AG09309 (cell line): ENCODE data around the gene CCNG2.

Experiments
- DNase-seq: peaks from one replicate; pipeline ENCODE4 v3.0.0-alpha.2; 2010; ENCODE audit warnings: low read depth
- H3K4me3 ChIP-seq: 2 replicates; pipeline ENCODE4 v1.5.1; 2011; ENCODE audit warnings: mild to moderate bottlenecking, low read depth, low read length, moderate library complexity; ENCODE audit not compliant: control insufficient read depth
- CTCF ChIP-seq: IDR thresholded peaks from 2 replicates; pipeline ENCODE4 v1.5.1; 2011; ENCODE audit warnings: mild to moderate bottlenecking, low read depth, low read length, inconsistent platforms; ENCODE audit not compliant: insufficient read depth, control insufficient read depth; ENCODE audit errors: missing control alignments

The CCNG2 gene

GRCh38 chr4:77122656-77123055 is 34.4 kb upstream of the CCNG2 start:
- H3K4me3 ChIP-seq = no peak overlapping the region
- no peak for DNase-seq
- TF ChIP-seq CTCF = no peak

GRCh38 chr4:77123411-77123810 is 33.6 kb upstream of the CCNG2 start:
- DNase-seq = no peak
- no peak overlapping the region for H3K4me3 ChIP-seq
- no peak for TF ChIP-seq CTCF

- no peak for TF ChIP-seq CTCF
- H3K4me3 ChIP-seq = no peak overlapping the region
- no peak for DNase-seq
These were observed 32.4 kb upstream of the CCNG2 start for GRCh38 chr4:77124576-77124975.

- no peak for TF ChIP-seq CTCF
- no peak overlapping the region for H3K4me3 ChIP-seq
- DNase-seq = no peak
These were observed 31.0 kb upstream of the CCNG2 start for GRCh38 chr4:77125961-77126360.

GRCh38 chr4:77126809-77127208 is 30.2 kb upstream of the CCNG2 start:
- no peak for DNase-seq
- TF ChIP-seq CTCF = no peak
- no peak overlapping the region for H3K4me3 ChIP-seq

GRCh38 chr4:77127215-77127614 is 29.8 kb upstream of the CCNG2 start:
- no peak for TF ChIP-seq CTCF
- DNase-seq = no peak
- no peak overlapping the region for H3K4me3 ChIP-seq

- no peak for DNase-seq
- TF ChIP-seq CTCF = no peak
- no peak overlapping the region for H3K4me3 ChIP-seq
These were observed 29.0 kb upstream of the CCNG2 start for GRCh38 chr4:77127837-77128621.
